ENCODE data around the gene KLC4. TPM values are rescaled to one million over a fixed set of nuclear protein-coding genes. Genes with fewer than 3 reads are reported as not detected.
A peak's percentile ranks its signal among the peaks of the same experiment; 100 is the strongest.

KLC4 gene
- polyA plus RNA-seq, 1 donor from 2014 or later, result 10.2 TPM

DNA sequence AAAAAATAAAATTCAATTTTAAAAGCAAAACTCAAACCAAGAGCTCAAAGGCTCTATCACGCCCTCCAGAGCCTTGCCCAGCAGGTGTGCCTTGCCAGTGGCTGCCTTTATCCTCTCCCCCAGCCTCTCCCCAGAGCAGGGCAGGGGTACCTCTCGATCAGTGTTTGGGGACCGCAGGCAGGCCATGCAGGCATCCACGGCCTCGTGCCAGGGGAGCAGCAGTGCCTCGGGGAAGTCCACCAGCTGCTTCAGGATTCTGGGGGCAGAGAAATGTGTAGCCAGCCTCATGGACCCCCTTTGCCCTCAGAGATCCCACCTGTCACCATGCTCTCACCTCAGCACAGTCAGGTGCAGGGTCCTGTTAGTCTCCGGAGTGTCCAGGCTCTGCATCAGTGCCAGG is 11.4 kb upstream of the KLC4 start:
- Mint-ChIP-seq H3K4me3 (no peak overlapping the region), H3K4me1 (peaks cover 9 to 10% (median 10%) of the 10 kb centered on the region in 3 donors), H3K27me3 (no peaks in the 10 kb centered on the region), H3K9me3 (no peaks in the 10 kb centered on the region), H3K36me3 (no peaks in the 10 kb centered on the region), H3K27ac (no peak overlapping the region)

DNA sequence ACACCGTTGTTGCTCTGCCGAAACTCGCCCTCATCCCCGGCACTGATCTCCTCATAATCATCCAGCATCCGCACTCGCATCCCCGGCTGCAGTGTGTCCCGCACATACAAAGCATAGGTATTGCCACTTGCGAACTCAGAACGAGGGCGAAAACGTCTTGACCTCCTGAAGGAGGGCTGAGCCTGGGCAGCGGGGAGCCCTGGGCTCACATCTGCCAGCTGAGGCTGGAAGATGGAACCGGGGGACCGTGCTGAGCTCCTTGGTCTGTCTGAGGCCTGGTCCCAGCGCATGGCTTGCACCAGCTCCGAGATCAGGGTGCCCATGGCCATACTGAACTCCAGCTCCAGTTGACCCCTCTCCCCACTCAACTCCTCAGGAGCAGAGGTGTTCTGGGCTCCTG is 8.4 kb upstream of the KLC4 start:
- Mint-ChIP-seq H3K36me3 (no peaks in the 10 kb centered on the region), H3K27ac (no peak overlapping the region), H3K4me3 (peak overlapping the region in 2 of 4 donors; percentile 8 to 28), H3K9me3 (no peaks in the 10 kb centered on the region), H3K27me3 (no peaks in the 10 kb centered on the region), H3K4me1 (peaks cover 13 to 23% (median 19%) of the 10 kb centered on the region in 3 donors)

DNA sequence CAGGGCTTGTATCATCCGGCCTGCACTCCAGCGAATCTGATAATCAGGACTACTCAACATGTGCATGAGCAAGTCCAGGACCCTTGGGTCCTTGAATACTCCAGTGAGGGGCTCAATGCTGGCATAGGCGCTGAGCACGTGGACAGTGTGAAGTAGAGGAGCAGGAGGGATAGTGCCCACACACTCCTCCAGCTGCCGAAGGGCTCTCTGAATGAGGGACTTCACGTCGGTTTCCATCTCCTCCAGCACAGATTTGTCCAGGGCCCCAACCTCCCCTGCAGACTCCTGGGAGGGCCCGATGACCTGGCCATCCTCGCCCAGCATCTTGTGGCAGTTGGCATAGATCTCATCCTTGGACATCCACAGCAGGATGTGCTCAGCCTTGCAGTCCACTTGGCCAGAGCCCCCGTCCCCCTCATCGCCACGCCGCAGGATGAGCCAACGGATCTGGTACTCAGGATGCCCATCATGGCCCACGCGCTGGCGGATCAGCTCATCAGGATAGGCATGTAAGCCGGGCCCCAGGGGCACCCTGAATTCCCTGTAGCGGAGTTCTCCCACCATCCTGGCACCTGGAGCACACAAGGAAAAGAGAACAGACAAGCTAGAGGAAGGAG is 7.1 kb upstream of the KLC4 start:
- H3K4me3 Mint-ChIP-seq, result peak overlapping the region; percentile 89 to 99 (median 94)
- H3K36me3 Mint-ChIP-seq, result no peaks in the 10 kb centered on the region
- H3K4me1 Mint-ChIP-seq, result peaks cover 10 to 23% (median 19%) of the 10 kb centered on the region in 3 donors
- peak overlapping the region; percentile 90 to 96 (median 92) for H3K27ac Mint-ChIP-seq
- no peaks in the 10 kb centered on the region for H3K9me3 Mint-ChIP-seq
- no peaks in the 10 kb centered on the region for H3K27me3 Mint-ChIP-seq

DNA sequence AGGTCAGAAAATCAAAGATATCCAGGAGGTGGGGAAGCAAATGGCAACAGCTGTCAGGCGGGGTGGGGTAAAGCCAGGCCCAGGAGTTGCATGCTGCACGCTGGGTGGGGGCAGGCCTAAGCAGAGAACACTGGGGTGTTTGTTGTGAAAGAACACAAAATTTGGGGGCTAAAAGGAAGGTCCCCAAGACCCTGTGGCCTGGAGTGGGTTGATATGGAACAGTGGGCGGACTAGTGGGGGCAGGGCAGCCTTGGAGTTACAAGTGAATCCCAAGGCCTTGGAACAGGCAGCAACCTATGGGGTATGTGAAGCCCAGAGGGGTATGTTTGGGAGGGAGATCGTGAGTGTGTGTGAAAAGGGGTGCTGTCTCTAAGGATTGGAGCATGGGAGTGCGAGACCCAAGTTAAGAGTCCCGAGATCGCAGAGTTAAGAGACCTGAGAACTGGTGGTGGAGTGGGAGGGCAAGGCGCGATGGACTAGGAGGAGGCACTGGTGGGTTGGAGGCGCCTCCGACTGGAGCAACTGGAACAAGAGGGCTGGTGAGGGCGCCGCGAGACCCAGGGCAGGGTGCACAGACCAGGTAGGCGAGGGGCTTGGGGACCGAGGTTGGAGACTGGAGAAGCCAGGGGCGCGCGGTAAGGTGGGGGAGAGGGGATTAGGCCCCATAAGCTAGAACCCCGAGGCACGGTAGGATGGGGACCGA is 6.4 kb upstream of the KLC4 start:
- Mint-ChIP-seq H3K9me3 (no peaks in the 10 kb centered on the region), H3K27me3 (no peaks in the 10 kb centered on the region), H3K36me3 (no peaks in the 10 kb centered on the region), H3K4me1 (peaks cover 13 to 27% (median 20%) of the 10 kb centered on the region in 3 donors), H3K27ac (peak overlapping the region; percentile 90 to 96 (median 92)), H3K4me3 (peak overlapping the region; percentile 89 to 99 (median 94))

DNA sequence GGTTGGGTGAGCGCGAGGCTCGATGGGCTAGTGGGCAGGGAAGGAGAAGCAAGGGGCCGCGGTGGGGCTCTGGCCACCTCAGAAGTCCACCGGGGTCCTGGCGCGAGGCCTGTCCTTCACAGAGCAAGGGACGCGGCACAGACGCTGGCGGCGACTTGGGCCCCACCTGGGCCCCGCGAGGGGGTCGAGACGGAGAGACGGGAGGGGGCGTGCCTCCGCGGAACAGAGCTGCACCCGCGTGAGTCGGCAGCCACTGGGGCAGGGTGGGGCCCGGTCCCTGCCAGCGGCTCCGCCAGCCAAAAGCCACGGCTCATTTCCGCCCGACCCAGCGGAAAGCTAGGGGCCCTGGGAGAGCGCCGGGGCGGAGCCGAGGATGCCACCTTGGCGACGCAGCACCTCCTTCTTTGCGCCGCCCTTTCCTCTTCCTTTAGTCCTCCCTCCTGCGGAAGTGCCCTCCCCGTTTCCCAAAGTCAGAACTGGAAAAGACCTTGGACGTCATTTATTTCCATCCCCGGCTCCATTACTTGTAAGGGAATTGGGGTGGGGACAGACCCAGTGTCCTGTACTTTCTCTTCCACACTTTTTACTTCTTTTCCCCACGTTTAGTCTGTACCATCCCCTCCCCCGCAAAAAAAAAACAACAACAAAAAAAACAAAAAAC is 5.8 kb upstream of the KLC4 start, which contains the start of gene CUL7:
Gene CUL7, minus strand, starts transcription at position 307 of the 661 bp plus-strand sequence. CDS start 1,063 bp downstream, outside the sequence.
- H3K4me1 Mint-ChIP-seq, result peaks cover 19 to 34% (median 27%) of the 10 kb centered on the region in 3 donors
- no peaks in the 10 kb centered on the region for H3K36me3 Mint-ChIP-seq

DNA sequence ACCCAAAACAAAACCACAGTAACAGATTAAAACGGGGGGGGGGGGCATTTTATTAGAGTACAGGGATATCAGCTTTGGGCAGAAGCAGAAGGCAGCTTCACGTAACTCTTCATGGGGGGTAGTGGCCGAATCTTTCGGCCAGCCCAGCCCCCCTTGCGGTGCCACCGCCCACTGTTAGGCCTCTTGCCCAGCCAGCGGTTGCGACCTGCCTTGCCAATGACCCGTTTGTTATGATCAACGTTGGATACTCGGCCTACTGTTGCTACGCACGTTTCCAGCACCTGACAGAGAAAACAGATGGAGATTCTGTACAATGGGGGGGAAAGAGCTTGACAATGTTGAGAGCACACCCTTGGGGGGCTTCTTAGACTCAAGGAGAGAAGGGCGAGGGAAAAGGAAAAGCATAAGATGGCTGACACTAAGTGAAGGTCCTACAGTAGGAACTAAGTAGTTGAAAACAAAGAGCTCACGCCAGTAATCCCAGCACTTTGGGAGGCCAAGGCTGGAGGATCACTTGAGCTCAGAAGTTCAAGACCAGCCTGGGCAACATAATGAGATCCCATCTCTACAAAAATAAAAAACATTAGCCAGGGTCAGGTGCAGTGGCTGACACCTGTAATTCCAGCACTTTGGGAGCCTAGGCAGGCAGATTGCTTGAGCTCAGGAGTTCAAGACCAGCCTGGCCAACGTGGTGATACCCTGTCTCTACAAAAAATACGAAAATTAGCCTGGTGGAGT is 5.1 kb upstream of the KLC4 start:
- Mint-ChIP-seq H3K4me3 (peak overlapping the region; percentile 89 to 99 (median 94)), H3K36me3 (no peaks in the 10 kb centered on the region), H3K9me3 (no peaks in the 10 kb centered on the region), H3K27ac (peak overlapping the region; percentile 90 to 96 (median 92)), H3K27me3 (no peaks in the 10 kb centered on the region), H3K4me1 (peaks cover 21 to 38% (median 34%) of the 10 kb centered on the region in 3 donors)

More for the DNA sequence above, 5.8 kb upstream of the KLC4 start, which contains the start of gene CUL7:
- Mint-ChIP-seq H3K27ac (peak within 1 kb of the TSS; percentile 90 to 96 (median 92)), H3K9me3 (no peaks in the 10 kb centered on the region), H3K4me3 (peak within 1 kb of the TSS; percentile 89 to 99 (median 94)), H3K27me3 (no peaks in the 10 kb centered on the region)

DNA sequence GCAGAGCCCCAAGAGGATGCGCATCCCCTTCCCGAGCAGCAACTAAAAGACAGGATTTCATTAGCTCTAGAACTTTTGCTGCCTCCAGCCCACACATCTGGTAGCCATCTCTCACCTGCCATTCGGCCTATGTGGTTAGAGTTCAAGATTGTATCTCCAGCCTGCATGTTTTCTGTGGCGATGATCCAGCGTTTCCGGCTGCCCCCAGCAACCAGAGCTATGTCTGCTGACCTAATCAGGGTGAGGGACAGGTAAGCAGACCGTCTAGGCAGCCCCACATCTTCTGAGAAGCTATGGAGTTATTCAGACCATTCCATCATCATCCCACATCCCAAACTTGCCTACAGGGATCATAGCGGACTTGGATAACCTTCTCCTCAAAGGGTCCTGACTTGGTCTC is 3.5 kb upstream of the KLC4 start:
- no peaks in the 10 kb centered on the region for H3K36me3 Mint-ChIP-seq
- H3K4me3 Mint-ChIP-seq, result peak overlapping the region; percentile 45 to 91 (median 71)
- H3K4me1 Mint-ChIP-seq, result peaks cover 30 to 51% (median 42%) of the 10 kb centered on the region in 3 donors
- no peaks in the 10 kb centered on the region for H3K9me3 Mint-ChIP-seq
- H3K27ac Mint-ChIP-seq, result peak overlapping the region in 2 of 3 donors; percentile 17 to 51
- H3K27me3 Mint-ChIP-seq, result no peaks in the 10 kb centered on the region

DNA sequence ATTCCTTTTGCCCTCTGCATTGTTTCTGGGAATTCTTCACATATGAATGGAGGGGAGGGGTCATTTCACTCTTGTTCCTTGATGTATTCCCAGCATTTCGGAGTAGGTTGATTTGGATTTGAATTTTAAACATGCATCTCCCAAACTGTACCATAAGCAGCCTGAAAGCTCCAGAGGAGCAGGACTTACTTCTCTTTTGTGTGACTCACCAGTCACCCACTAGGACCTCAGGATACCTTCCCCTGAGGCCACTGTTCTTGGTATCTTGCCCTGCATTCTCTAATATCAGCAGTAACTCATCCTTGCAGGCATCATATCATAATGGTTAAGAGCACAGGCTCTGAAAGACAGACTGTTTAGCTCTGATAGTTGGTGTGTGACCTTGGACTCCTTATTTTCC is 900 bp upstream of the KLC4 start:
- peak overlapping the region; percentile 91 to 100 (median 98) for H3K4me3 Mint-ChIP-seq
- no peaks in the 10 kb centered on the region for H3K36me3 Mint-ChIP-seq
- H3K27ac Mint-ChIP-seq, result peak overlapping the region in 2 of 3 donors; percentile 35 to 89
- H3K9me3 Mint-ChIP-seq, result no peaks in the 10 kb centered on the region
- peaks cover 29 to 40% (median 31%) of the 10 kb centered on the region in 3 donors for H3K4me1 Mint-ChIP-seq
- H3K27me3 Mint-ChIP-seq, result no peaks in the 10 kb centered on the region

DNA sequence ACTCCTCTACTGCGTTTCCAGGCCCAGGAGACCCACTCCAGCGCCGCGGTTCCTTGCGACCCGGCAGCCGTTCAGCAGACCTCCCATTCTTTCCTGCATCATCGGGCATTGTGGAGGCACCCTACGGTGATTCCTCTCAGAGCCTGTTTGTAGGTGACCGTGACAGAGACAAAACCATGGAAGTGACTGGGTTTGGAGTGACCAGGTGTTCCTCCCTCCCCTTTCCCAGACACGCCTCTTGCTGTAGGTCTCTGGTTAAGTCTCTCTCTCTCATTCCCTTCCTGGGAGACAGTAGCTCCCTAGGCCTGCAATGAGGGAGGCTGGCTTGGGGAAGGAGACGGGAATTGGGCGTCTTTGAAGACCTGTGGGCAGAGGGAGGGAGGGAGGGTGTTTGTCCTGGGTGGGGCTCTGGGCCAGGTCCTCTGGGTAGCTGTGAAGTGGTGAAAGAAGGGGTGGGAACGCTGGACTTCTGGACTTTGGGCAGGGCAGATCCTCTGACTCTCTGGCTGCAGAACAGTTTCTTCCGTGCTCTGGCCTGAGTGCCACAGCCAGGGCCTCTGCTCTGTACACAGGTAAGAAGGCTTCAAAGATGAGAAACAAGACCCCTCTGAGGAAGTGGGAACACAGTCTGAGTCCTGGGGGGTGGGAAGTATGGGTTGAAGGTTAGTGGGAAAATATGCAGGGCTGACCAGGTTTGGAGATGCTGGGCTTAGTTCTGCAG is 763 bp downstream of the KLC4 start:
- Mint-ChIP-seq H3K4me3 (peak overlapping the region; percentile 91 to 100 (median 98)), H3K4me1 (peaks cover 24 to 32% (median 26%) of the 10 kb centered on the region in 3 donors), H3K27me3 (no peaks in the 10 kb centered on the region), H3K9me3 (no peaks in the 10 kb centered on the region), H3K36me3 (no peaks in the 10 kb centered on the region), H3K27ac (peak overlapping the region; percentile 89 to 99 (median 98))

DNA sequence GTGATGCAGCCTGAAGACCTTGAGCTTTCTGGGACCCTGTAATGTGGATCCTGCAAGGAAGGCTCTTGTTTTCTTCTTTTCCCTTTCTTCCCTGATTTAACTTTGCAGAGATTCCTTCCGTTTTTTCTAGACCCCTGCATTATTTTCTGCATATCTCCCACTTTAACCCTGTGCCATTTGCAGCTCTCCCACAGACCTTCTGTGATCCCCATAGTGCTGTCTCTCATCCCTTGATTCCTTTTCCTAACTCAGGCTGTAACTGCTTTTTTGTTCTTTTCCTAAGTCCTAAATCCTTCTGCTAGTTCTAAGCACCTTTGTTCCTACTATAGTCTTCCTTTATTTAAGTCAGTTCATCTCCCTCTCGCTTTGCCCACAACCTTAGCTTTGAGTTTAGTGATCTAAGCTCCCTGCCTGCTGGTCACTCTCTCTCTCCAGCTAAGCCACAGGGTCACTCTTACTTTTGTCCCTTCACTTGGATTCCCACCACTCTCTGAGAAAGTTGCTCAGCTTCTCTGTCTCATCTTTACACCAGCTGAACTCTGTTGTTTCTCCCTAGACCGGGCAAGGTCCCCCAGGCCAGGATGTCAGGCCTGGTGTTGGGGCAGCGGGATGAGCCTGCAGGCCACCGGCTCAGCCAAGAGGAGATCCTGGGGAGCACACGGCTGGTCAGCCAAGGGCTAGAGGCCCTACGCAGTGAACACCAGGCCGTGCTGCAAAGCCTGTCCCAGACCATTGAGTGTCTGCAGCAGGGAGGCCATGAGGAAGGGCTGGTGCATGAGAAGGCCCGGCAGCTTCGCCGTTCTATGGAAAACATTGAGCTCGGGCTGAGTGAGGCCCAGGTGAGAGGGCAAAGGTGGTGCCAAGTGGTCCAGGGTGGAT is 1.6 kb downstream of the KLC4 start:
- Mint-ChIP-seq H3K4me3 (peak overlapping the region; percentile 91 to 100 (median 98)), H3K27me3 (no peaks in the 10 kb centered on the region), H3K36me3 (no peaks in the 10 kb centered on the region), H3K9me3 (no peaks in the 10 kb centered on the region), H3K27ac (peak overlapping the region; percentile 65 to 99 (median 89)), H3K4me1 (peaks cover 24 to 30% (median 26%) of the 10 kb centered on the region in 3 donors)

DNA sequence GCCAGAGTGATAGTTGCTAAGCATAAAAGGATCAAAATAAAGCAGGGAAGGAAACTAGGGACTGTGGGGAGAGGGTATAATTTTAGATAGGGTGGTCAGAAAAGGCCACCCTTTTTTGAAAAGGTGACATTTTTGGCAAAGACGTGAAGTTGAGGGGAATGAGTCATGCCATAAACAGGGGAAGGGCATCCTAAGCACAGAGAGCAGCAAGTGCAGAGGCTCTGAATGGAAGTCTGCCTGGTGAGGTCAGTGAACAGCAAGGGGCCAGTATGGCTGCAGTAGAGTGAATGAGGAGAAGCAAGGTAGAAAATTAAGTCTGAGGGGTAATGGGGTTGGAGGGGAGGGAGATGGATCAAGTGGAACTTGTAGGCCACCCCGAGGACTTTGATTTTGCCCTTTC is 2.4 kb downstream of the KLC4 start:
- Mint-ChIP-seq H3K4me1 (peaks cover 24 to 30% (median 26%) of the 10 kb centered on the region in 3 donors), H3K27ac (no peak overlapping the region), H3K4me3 (peak overlapping the region in 1 of 4 donors; percentile 91), H3K36me3 (no peaks in the 10 kb centered on the region), H3K27me3 (no peaks in the 10 kb centered on the region), H3K9me3 (no peaks in the 10 kb centered on the region)

DNA sequence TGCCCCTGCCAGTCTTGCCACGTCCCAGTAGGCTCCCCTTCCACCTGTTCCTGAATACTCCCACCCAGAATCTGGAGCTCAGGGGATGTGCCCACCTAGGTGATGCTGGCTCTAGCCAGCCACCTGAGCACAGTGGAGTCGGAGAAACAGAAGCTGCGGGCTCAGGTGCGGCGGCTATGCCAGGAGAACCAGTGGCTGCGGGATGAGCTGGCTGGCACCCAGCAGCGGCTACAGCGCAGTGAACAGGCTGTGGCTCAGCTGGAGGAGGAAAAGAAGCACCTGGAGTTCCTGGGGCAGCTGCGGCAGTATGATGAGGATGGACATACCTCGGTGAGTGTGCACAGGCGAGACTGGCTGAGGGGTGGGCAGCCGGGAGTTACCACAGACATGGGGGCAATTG is 3.4 kb downstream of the KLC4 start:
- Mint-ChIP-seq H3K27me3 (no peaks in the 10 kb centered on the region), H3K4me3 (peak overlapping the region in 1 of 4 donors; percentile 91), H3K9me3 (no peaks in the 10 kb centered on the region), H3K4me1 (peaks cover 24 to 28% (median 25%) of the 10 kb centered on the region in 3 donors), H3K36me3 (no peaks in the 10 kb centered on the region), H3K27ac (no peak overlapping the region)

DNA sequence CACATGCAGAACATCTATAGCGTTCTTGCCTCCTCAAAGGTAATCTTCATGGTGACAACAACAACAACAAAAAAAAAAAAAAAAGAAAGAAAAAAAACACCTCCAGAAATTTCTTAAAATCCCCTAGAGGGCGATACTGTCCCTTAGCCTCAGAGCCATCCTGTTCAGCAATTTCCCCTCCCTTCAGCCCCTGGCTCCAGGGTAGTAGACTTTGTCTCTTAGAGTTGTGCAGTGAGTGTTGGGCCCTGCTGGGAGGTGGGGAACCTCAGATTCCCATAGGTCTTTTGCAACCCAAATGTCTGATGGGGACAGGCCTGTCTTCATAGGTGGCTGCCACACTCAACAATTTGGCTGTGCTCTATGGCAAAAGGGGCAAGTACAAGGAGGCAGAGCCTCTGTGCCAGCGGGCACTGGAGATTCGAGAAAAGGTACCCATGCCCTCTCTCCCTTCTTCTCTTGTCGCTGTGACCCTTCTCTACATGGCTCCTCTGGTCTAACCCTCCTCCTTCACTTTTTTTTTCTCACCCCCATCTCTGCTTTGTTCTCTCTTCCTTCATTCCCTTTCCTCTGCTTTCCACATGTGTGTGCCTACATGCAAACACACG is 10.7 kb downstream of the KLC4 start:
- Mint-ChIP-seq H3K4me1 (peaks cover 0 to 2% (median 0%) of the 10 kb centered on the region in 3 donors), H3K9me3 (no peaks in the 10 kb centered on the region), H3K27me3 (peaks cover 6% of the 10 kb centered on the region), H3K36me3 (peaks cover 16% of the 10 kb centered on the region), H3K27ac (no peak overlapping the region), H3K4me3 (no peak overlapping the region)
